Measurements from ENCODE around the gene NACC1.
A peak's percentile ranks its signal among the peaks of the same experiment; 100 is the strongest.

NACC1 gene

DNA sequence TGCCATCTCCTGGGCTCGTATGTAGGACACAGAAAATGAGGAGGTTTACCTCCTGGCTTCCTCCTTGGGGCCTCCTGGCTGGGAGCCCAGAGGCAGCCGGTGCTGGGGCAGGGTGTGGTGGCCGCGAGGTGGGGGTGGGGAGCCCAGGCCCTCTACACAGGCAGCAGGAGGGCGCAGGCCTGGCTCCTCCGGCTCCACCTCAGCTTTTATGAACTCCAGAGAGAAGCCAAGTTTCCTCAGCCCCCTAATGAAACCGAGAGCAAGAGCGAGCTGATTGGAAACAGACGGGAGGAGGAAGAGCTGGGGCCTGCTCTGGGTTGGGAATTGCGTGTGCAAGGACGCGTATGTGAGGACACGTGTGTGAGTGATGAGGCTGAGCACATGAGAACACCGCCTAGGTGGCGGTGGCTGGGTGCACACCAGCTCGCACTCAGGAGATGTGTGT lies 38.5 kb upstream of the NACC1 start:
- peak in 1 of 2 donors; percentile 64 for DNase-seq (ENCODE audit: low read depth in 2 of 2)

DNA sequence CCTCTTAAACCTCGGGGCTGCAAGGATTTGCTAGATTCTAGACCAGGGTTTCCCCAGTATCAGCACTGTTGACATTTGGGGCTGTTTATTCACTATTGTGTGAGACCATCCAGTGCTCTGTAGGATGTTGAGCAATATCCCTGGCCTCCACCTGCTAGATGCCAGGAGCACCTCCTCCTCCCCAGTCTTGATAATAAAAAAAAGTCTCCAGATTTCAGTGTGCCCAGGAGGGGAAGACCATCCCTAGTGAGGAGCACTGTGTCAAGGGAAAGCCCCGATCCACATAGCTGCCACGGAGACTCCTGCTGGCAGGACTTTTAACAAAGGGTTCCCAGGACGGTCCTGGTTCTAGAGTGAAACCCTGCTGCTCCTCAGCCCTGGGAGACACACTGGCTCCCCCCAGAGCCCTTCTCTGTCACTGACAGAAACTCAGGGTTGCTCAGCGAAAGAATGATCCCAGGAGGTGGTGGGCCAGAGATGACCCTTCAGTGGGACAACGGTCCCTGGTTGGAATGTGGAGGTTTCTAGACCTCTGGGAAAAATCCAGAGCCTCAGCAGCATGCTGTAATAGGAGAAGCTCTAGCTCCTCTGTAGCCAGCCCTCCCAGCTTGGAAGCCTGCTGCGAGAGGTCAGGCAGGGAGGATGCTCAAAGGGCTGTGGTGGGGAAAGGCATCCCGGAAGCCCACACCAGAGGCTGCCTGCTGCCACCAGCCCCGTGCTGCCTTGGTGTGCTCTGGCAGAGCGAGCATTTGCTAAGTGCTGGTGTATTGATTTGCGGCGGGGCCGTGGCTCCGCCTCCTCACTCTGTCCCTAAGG lies 35.7 kb upstream of the NACC1 start:
- TF ChIP-seq, protein P1, sequence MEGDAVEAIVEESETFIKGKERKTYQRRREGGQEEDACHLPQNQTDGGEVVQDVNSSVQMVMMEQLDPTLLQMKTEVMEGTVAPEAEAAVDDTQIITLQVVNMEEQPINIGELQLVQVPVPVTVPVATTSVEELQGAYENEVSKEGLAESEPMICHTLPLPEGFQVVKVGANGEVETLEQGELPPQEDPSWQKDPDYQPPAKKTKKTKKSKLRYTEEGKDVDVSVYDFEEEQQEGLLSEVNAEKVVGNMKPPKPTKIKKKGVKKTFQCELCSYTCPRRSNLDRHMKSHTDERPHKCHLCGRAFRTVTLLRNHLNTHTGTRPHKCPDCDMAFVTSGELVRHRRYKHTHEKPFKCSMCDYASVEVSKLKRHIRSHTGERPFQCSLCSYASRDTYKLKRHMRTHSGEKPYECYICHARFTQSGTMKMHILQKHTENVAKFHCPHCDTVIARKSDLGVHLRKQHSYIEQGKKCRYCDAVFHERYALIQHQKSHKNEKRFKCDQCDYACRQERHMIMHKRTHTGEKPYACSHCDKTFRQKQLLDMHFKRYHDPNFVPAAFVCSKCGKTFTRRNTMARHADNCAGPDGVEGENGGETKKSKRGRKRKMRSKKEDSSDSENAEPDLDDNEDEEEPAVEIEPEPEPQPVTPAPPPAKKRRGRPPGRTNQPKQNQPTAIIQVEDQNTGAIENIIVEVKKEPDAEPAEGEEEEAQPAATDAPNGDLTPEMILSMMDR (IDR thresholded peaks at IDR 0.05; ENCODE audit: low read depth, low read length) = peak; percentile 9
- peak; percentile 32 to 55 for DNase-seq (ENCODE audit: low read depth in 2 of 2)
- H3K4me3 ChIP-seq (replicated peaks in 1 of 2; ENCODE audit: low read depth in 2 of 2, low read length in 2 of 2) = no peak overlapping the region

More for the DNA sequence above, 38.5 kb upstream of the NACC1 start:
- no peak overlapping the region for H3K4me3 ChIP-seq (replicated peaks in 1 of 2; ENCODE audit: low read depth in 2 of 2, low read length in 2 of 2)
- TF ChIP-seq, protein P1 (IDR thresholded peaks at IDR 0.05; ENCODE audit: low read depth, low read length) = no peak

DNA sequence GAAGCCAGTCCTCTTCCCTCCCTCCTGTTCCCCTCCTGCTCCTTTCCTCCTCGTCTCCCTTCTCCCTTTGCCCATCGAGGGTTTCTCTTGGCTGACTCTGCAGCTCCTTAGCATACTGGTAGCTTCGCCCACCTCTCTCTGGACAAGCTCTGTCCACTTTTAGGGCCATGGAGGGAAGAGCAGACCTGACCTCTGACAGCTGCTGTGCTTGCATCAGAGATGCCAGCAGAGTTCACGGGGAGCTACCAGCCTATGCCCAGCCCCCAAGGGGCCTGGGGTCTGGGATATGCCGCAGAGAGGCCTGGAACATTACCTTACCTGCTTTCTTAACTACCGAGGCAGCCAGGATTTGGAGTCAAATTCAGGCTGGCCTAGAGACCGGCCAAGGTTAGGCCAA lies 35.1 kb upstream of the NACC1 start:
- TF ChIP-seq, protein P1 (IDR thresholded peaks at IDR 0.05; ENCODE audit: low read depth, low read length) = no peak
- DNase-seq (ENCODE audit: low read depth in 2 of 2) = no peak
- H3K4me3 ChIP-seq (replicated peaks in 1 of 2; ENCODE audit: low read depth in 2 of 2, low read length in 2 of 2) = no peak overlapping the region

DNA sequence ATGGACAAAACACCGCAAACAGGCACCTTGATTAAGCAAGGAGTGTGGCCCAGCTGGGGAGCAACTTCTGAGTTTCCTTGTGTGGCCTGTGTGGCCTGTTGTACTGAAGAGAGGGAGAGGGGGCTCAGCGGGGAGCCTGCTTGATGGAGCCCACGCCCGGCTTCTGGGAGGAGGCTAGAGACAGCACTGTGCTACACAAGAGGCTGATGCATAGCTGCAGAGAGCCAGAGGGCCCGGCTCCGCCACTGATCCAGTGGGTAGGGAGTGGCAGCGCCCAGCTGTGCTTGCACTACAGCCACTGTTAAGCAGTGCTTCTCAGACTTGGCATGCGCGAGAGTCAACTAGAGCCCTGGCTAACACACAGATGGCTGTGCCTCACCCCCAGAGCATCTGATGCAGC lies 34.4 kb upstream of the NACC1 start:
- no peak overlapping the region for H3K4me3 ChIP-seq (replicated peaks in 1 of 2; ENCODE audit: low read depth in 2 of 2, low read length in 2 of 2)
- TF ChIP-seq, protein P1 (IDR thresholded peaks at IDR 0.05; ENCODE audit: low read depth, low read length) = no peak
- DNase-seq (ENCODE audit: low read depth in 2 of 2) = no peak

DNA sequence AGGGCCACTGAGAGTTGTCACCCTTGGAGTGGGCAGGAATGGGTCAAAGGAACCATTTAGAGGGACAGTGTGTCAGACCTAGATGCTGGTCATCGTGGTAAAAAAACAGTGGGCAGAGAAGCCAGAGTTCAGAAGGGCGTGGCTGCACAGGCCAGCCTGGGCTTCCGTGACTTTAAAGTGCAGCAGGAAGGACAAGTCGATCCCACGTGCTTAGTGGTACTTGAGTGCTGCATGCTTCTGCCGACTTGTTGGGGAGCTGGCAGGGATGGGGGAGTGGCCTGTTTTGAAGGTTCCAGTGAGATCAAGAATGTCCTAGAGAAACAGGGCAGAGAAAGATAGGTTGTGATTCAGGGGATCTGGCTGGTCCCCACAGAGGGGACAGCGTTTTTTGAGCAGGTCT lies 32.4 kb upstream of the NACC1 start:
- TF ChIP-seq, protein P1 (IDR thresholded peaks at IDR 0.05; ENCODE audit: low read depth, low read length) = no peak
- DNase-seq (ENCODE audit: low read depth in 2 of 2) = no peak
- no peak overlapping the region for H3K4me3 ChIP-seq (replicated peaks in 1 of 2; ENCODE audit: low read depth in 2 of 2, low read length in 2 of 2)

DNA sequence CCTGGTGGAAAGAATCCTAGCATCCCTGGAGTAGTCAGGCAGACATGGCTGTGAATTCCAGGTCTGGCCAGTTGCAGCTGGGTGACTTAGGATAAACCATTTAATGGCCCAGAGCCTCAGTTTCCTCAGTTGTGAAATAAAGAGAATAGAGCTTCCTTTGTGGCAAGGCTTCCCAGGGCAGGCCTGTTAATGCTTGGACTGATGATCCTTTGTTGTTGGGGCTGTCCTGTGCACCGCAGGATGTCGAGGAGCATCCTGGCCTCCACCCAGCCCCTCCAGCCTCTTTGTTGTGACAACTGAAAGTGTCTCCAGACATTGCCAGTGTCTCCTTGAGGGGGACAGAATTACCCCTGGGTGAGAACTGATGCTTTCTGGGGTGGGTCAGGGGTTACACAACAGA lies 31.7 kb upstream of the NACC1 start:
- H3K4me3 ChIP-seq (replicated peaks in 1 of 2; ENCODE audit: low read depth in 2 of 2, low read length in 2 of 2) = no peak overlapping the region
- DNase-seq (ENCODE audit: low read depth in 2 of 2) = no peak
- TF ChIP-seq, protein P1 (IDR thresholded peaks at IDR 0.05; ENCODE audit: low read depth, low read length) = no peak
